Heart left ventricle (tissue), 13 donors: ENCODE results near the gene SIM2.

Experiments used
- POLR2A ChIP-seq, 2 donors: fragments of 450-650 bp; IDR thresholded peaks; one replicate each; pipeline ENCODE4 v1.6.1; 2017; ENCODE audit warnings: antibody characterized with exemption in 2 of 2, mild to moderate bottlenecking in 2 of 2, moderate library complexity in 2 of 2
- TF ChIP-seq, protein P1 (sequence below), 12 donors: fragments of 200-600 bp; sonication (generic) in 4 of 12; IDR thresholded peaks; one replicate each; pipeline versions ENCODE4 v1.5.0 to v1.8.0; 2018 to 2022; ENCODE audit warnings: antibody characterized with exemption in 12 of 12, mild to moderate bottlenecking in 5 of 12
- donor health status: ischemic (EF 13 %, LVEDD 7.1; RV severe dilation, severe dysfunction).
- donor health status: DM: no; HTN: yes; CAD: no.
- donor health status: DM: no; HTN: no; CAD: no.
- donor health status: ischemic (EF 25% LVEDD 6.9; RV normal size, moderate dysfunction).
- donor health status: ischemic (EF 25% LVEDD 5.7; RV mildly dilated, moderate dysfunction).
- donor health status: ischemic (EF 35%, LVEDD 5.7; RV mildly dilated, moderate dysfunction).
- donor health status: nonischemic (EF 11% LVEDD 7.7; RV severe dilation, severe dysfunction).
- donor health status: DM: yes; HTN: yes; CAD: no.
- donor health status: PGD.
- donor health status: ischemic (EF 29% LVEDD 5.4; RV normal size, mild dysfunction).
- donor health status: nonischemic (EF 23%, LVEDD 6.1; RV moderate dilation, normal function).

DNA sequence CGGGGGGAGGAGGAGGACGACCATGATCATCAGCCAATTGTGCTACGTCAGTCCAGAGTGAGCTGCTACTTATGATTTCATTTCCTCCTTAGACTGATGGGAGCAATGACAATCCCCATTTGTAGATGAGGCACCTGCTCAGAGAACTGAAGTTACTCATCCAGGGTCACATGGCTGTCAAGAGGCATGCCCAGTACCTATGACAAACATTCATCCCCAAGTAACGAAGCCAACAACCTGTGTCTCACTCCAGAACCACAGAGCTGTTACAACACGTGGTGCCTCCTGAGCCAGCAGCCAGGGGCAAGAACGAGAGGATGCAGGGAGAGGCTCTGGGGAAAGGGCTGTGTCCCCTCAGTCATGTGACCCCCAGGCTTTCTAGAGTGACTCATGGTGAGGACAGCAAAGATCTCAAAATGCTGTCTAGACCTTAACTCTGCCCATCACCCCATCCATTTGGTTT is 93.6 kb downstream of the SIM2 start:
- TF ChIP-seq, protein P1, sequence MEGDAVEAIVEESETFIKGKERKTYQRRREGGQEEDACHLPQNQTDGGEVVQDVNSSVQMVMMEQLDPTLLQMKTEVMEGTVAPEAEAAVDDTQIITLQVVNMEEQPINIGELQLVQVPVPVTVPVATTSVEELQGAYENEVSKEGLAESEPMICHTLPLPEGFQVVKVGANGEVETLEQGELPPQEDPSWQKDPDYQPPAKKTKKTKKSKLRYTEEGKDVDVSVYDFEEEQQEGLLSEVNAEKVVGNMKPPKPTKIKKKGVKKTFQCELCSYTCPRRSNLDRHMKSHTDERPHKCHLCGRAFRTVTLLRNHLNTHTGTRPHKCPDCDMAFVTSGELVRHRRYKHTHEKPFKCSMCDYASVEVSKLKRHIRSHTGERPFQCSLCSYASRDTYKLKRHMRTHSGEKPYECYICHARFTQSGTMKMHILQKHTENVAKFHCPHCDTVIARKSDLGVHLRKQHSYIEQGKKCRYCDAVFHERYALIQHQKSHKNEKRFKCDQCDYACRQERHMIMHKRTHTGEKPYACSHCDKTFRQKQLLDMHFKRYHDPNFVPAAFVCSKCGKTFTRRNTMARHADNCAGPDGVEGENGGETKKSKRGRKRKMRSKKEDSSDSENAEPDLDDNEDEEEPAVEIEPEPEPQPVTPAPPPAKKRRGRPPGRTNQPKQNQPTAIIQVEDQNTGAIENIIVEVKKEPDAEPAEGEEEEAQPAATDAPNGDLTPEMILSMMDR (IDR thresholded peaks at IDR 0.05): no peak
- TF ChIP-seq POLR2A (IDR thresholded peaks at IDR 0.05): no peak
